NCI-H128 (cell line): ENCODE measurements around the gene GLE1.

ENCODE experiments used
- DNase-seq: peaks from one replicate; lab custom pipeline; 2025; ENCODE audit not compliant: unreplicated experiment; lab: John Stamatoyannopoulos, UW

The GLE1 gene

DNA sequence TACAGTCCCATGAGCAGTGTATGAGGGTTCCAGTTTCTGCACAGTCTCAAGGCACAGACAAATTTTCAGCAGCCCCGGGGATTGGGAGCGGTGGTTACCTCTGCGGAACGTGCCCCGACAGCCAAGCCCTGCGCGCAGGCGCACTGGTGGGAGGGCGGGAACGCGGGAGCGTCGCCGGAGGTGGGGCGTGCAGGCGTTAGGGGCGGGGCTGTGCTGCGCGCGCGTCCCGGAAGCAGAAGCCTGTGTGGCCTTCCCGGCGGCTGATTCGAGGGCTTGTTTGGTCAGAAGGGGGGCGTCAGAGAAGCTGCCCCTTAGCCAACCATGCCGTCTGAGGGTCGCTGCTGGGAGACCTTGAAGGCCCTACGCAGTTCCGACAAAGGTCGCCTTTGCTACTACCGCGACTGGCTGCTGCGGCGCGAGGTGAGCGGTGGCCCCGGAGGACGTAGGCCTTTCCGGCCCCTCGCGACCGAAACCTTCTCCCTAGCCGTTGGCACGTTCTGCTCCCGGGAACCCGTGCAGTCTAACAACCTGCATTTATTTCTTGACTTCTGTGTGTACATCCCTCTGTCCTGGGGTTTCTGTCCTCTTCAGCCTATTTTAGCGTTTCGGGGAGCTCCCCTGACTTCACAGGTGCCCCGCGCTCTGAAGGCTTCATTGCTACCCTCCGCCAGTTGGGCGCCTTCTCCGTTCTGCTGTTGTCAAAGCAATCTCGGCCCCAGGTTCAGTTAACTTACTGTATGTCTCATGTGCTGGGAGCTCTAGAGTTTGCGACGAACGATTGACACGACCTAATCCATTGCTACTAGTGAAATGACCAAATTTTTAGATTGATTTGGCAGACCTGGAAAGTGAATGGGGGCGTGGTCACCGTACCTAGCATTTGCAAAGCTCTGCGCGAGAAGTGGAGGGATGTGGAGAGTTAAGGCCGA is at the start of gene GLE1:
Gene GLE1 (plus strand): TSS at position 235 of the 929 bp plus-strand sequence. CDS start 87 bp downstream, at position 322.
- DNase-seq, result peak; percentile 91

DNA sequence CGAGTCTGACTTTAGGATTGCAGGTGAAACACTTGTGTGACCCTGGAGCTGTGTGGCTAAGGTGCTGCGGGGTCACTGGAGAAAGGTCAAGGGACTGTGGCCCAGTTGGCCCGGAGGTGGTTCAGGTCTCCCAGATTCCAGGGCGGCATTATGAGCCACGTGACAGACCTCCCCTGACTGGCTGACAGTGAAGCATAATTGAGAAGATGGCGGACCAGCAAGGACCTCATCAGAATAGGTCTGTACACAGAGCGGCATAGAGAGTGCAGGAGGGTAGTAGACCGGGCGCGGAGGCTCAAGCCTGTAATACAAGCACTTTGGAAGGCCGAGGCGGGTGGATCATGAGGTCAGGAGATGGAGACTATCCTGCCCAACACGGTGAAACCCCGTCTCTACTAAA is 49.5 kb upstream of the GLE1 start:
- DNase-seq, result no peak

DNA sequence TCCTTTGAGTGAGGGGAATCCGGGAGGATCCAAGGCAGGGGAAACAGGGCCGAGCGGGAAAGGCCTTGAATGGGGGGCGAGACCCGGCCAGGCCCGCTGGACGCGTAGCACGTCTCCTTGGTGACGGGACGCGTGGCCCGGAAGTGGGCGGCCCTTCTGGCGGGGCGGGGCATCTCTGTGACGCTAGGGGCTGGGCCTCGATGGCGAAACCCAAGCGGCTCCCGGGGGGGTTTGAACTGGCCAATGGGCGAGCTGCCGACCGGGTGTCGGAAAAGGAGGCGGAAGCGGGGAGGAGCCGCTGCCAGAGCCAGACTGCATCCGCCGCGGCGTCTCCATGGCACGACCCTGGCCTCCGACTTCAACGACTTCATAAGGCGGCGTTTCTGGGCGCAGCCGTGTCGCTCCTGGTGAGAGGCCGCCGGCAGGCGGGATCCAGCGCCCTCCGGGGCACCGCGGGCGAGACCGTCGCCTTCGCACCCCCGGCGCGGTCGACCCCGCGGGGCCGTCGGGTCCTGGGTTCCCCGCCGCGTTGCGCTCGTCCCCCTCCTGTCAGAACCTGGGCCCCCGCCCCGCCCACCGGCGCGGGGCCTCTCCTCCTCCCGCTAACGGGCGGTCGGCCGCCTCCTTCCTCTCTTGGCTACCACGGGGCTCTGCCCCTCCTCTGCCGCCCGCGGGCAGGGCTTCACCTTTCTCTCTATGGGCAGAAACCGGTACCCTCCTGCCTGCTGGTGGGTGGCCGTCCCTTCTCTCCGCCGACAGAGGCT is 48.5 kb upstream of the GLE1 start, which contains the start of gene ODF2:
Gene ODF2 (plus strand): TSS at position 158 of the 764 bp plus-strand sequence. CDS start 86 bp downstream, at position 244.
- peak; percentile 97 for DNase-seq

- DNase-seq, result peak; percentile 52
These were observed 47.9 kb upstream of the GLE1 start for GRCh38 chr9:128456613-128457061.

- no peak for DNase-seq
These were observed 47.3 kb upstream of the GLE1 start for GRCh38 chr9:128457207-128457606.

DNA sequence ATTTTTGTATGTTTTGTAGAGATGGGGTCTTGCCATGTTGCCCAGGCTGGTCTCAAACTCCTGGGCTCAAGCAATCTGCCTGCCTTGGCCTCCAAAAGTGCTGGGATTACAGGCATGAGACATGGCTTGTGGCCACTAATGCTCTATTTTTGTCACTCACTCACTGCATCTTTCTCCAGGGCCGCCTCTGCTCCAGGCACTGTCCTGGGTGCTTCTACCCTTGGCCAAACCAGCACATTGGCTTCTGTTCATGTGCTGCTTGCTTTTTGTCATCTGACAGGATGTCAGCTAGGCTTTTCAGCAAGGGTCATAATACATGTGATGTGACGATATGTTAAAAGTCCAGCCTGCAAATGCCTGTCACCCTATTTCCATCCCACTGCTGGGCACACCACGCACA is 45.5 kb upstream of the GLE1 start:
- DNase-seq, result no peak

DNA sequence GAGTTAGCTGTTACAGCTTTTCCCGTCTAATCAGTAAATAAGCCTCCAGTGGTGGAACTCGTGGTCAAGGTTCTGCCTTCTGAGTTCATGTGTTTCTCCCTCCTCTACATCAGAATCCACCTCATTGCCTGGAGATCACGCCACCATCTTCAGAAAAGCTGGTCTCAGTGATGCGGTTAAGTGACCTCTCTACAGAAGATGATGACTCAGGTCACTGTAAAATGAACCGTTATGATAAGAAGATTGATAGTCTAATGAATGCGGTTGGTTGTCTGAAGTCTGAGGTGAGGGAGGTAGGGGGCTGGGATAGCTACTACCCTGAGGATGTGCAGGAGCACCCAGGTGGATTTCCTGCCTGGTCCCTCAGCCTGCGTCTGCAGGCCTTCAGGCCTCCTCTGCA is 35.4 kb upstream of the GLE1 start:
- no peak for DNase-seq

- DNase-seq, result no peak
These were observed 34.0 kb upstream of the GLE1 start for GRCh38 chr9:128470560-128470959.

DNA sequence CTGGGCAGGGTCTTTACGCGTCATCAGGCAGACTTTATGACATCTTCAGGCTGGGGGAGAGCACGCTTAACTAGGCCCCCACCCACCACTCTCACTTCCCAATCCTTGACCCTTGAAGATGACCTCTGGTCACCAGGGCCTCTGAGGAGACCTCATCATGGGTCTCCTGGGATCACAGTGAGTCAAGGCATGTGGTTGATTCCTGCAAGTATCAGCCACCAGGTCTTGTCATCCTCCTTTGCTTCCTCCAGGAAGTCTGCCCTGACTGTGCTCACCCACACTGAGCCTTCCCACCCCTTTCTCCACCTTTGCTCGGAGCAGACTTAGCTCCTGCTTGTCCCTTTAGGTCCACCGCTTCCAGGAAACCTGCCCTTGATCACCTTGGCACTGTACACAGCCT is 31.4 kb upstream of the GLE1 start:
- no peak for DNase-seq

DNA sequence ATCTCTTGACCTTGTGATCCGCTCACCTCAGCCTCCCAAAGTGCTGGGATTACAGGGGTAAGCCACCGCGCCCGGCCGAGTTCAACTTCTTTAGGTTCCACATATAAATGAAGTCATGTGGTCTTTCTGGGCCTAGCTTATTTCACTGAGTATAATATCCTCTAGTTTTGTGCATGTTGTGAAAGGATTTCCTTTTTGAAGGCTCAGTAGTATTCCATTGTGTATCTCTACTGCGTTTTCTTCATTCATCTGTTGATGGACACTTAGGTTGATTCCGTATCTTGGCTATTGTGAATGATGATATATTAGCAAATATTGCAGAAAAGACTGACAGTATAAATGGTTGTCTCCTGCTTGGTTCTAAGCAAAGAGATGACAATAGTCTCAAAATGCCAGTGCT is 28.7 kb upstream of the GLE1 start:
- no peak for DNase-seq

- no peak for DNase-seq
These were observed 25.3 kb upstream of the GLE1 start for GRCh38 chr9:128479262-128479661.

- DNase-seq, result no peak
These were observed 23.0 kb upstream of the GLE1 start for GRCh38 chr9:128481561-128481960.

- DNase-seq, result no peak
These were observed 22.3 kb upstream of the GLE1 start for GRCh38 chr9:128482186-128482585.

- no peak for DNase-seq
These were observed 19.7 kb upstream of the GLE1 start for GRCh38 chr9:128484686-128485413.

GRCh38 chr9:128485414-128485855 is 19.1 kb upstream of the GLE1 start:
- DNase-seq, result no peak

- no peak for DNase-seq
These were observed 18.3 kb upstream of the GLE1 start for GRCh38 chr9:128486201-128486600.

DNA sequence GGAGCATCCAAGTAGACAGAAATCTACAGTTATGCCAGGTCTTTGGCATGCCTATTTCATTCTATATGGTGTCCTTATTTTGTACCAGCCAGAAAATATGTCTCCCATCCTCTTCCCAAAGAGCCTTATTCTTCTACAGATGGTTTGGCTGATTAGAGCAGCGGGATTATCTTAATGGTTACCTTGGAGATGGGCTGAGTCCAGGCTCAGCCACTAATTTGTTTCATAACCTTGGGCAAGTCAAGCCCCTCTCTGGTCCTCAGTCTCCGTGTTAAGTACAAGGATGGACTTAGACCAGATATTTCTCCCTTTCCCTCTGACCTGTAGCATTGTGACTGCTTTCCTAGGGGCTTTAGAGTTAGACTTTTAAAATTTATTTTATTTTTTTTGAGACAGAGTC is 11.1 kb upstream of the GLE1 start:
- no peak for DNase-seq

DNA sequence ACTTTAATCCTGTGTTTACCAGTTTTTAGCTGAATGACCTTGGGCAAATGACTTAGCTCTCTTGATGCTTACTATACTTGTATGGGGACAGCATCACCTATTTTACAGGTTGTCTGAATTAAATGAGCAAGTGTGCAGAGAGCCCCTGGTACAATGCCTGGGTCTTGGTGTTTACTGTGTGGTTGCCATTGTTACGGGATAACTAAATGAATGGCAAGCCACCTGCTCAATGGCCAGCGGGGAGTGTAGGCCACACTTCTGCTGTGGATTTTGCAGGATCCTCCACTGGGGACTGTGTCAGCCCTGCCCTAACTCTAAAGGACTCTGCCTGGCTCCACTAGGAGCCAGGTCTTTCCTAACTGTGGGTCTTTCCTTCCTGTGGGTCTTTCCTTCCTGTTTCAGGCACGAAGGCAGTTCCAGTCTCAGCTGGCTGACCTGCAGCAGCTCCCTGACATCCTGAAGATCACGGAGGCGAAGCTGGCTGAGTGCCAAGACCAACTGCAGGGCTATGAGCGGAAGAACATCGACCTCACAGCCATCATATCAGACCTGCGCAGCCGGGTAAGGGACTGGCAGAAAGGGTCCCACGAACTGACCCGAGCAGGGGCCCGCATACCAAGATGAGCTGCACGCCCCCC is 10.3 kb upstream of the GLE1 start:
- DNase-seq, result peak; percentile 39

- DNase-seq, result no peak
These were observed 9.8 kb upstream of the GLE1 start for GRCh38 chr9:128494746-128495129.

DNA sequence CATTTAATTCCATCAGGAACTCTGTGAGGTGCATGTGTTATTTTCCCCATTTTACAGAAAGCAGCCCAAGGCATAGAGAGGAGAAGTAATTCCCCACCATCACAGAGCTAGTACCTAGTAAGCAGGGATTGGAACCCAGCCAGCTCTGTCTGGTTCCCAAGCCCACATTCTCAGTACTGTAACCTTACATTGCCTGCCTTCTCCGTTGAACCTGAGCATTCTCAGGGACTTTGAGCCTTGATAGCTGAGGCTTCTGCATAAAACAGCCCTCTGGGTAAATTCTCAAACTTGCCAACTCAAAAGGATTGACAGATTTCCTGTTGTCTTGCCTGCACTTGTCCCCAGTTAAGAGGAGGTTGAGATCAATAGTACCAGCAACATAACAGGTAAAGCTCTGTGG is 9.2 kb upstream of the GLE1 start:
- DNase-seq, result no peak
